H9 (cell line): ENCODE data around the gene LUZP2. TPM values are rescaled to one million over a fixed set of nuclear protein-coding genes. Genes with fewer than 3 reads are reported as not detected.

Experiments used
- DNase-seq: peaks from one replicate; pipeline ENCODE4 v3.0.0-alpha.2; 2017
- H2AFZ ChIP-seq: one replicate; pipeline ENCODE4 v1.6.1; 2013; ENCODE audit warnings: mild to moderate bottlenecking, low read length, control low read depth, moderate library complexity
- H2AK5ac ChIP-seq: 2 replicates; pipeline ENCODE4 v1.6.1; 2013; ENCODE audit warnings: low read length, control low read depth, mixed read lengths; ENCODE audit not compliant: insufficient read length
- H2BK120ac ChIP-seq: one replicate; pipeline ENCODE4 v1.6.1; 2013; ENCODE audit warnings: low read depth, mild to moderate bottlenecking, low read length, control low read depth, inconsistent platforms; ENCODE audit not compliant: poor library complexity, severe bottlenecking
- H2BK12ac ChIP-seq: 2 replicates; pipeline ENCODE4 v1.6.1; 2013; ENCODE audit warnings: low read length, control low read depth, mixed read lengths, low read depth; ENCODE audit not compliant: insufficient read length
- H2BK15ac ChIP-seq: 2 replicates; pipeline ENCODE4 v1.6.1; 2013; ENCODE audit warnings: low read depth, low read length, control low read depth
- H2BK20ac ChIP-seq: one replicate; pipeline ENCODE4 v1.6.1; 2013; ENCODE audit warnings: low read depth, mild to moderate bottlenecking, low read length, control low read depth, inconsistent platforms; ENCODE audit not compliant: poor library complexity, severe bottlenecking
- H2BK5ac ChIP-seq: 2 replicates; pipeline ENCODE4 v1.6.1; 2013; ENCODE audit warnings: low read length, control low read depth, mixed read lengths; ENCODE audit not compliant: insufficient read length
- H3K14ac ChIP-seq: 2 replicates; pipeline ENCODE4 v1.6.1; 2013; ENCODE audit warnings: low read length, control low read depth; ENCODE audit not compliant: insufficient read depth
- H3K18ac ChIP-seq: 2 replicates; pipeline ENCODE4 v1.6.1; 2013; ENCODE audit warnings: low read depth, mild to moderate bottlenecking, mixed read lengths, low read length, control low read depth; ENCODE audit not compliant: insufficient read length
- H3K23ac ChIP-seq: 2 replicates; pipeline ENCODE4 v1.6.1; 2013; ENCODE audit warnings: low read length, control low read depth, mixed read lengths, low read depth; ENCODE audit not compliant: insufficient read length
- H3K23me2 ChIP-seq: 2 replicates; pipeline ENCODE4 v1.6.1; 2013; ENCODE audit warnings: low read depth, mild to moderate bottlenecking, mixed read lengths, low read length, control low read depth; ENCODE audit not compliant: insufficient read length, poor library complexity, severe bottlenecking
- H3K27ac ChIP-seq: 2 replicates; pipeline ENCODE4 v1.5.1; 2013; ENCODE audit warnings: low read length, control low read depth, mixed read lengths, low read depth; ENCODE audit not compliant: insufficient read length
- H3K27me3 ChIP-seq: 2 replicates; pipeline ENCODE4 v1.6.1; 2013; ENCODE audit warnings: low read length, control low read depth, inconsistent platforms; ENCODE audit not compliant: insufficient read depth
- H3K4ac ChIP-seq: 2 replicates; pipeline ENCODE4 v1.6.1; 2013; ENCODE audit warnings: low read depth, mild to moderate bottlenecking, control low read depth, inconsistent platforms, low read length, moderate library complexity
- H3K4me1 ChIP-seq: 2 replicates; pipeline ENCODE4 v1.6.1; 2013; ENCODE audit warnings: low read length, control low read depth, inconsistent platforms; ENCODE audit not compliant: insufficient read depth
- H3K4me2 ChIP-seq: 2 replicates; pipeline ENCODE4 v1.6.1; 2013; ENCODE audit warnings: low read length, control low read depth, mixed read lengths; ENCODE audit not compliant: insufficient read length, insufficient read depth
- H3K56ac ChIP-seq: 2 replicates; pipeline ENCODE4 v1.6.1; 2013; ENCODE audit warnings: low read depth, mild to moderate bottlenecking, mixed read lengths, low read length, control low read depth; ENCODE audit not compliant: insufficient read length
- H3K79me1 ChIP-seq: 2 replicates; pipeline ENCODE4 v1.6.1; 2013; ENCODE audit warnings: low read depth, mild to moderate bottlenecking, moderate library complexity, low read length, control low read depth, inconsistent platforms; ENCODE audit not compliant: insufficient read depth, poor library complexity, severe bottlenecking
- H3K79me2 ChIP-seq: 2 replicates; pipeline ENCODE4 v1.6.1; 2013; ENCODE audit warnings: low read length, control low read depth, inconsistent platforms; ENCODE audit not compliant: insufficient read depth
- H3K9ac ChIP-seq: 2 replicates; pipeline ENCODE4 v1.6.1; 2013; ENCODE audit warnings: low read length, control low read depth, mixed read lengths; ENCODE audit not compliant: insufficient read length; ENCODE audit errors: extremely low read depth
- H3K9me3 ChIP-seq: one replicate; pipeline ENCODE4 v1.6.1; 2013; ENCODE audit warnings: low read depth, low read length, inconsistent platforms; ENCODE audit not compliant: control insufficient read depth
- H3T11ph ChIP-seq: one replicate; pipeline ENCODE4 v1.6.1; 2013; ENCODE audit warnings: mild to moderate bottlenecking, low read length, control low read depth, inconsistent platforms
- H4K20me1 ChIP-seq: one replicate; pipeline ENCODE4 v1.6.1; 2013; ENCODE audit not compliant: control insufficient read depth, insufficient read length, insufficient read depth
- H4K5ac ChIP-seq: 2 replicates; pipeline ENCODE4 v1.6.1; 2013; ENCODE audit warnings: low read depth, mild to moderate bottlenecking, mixed read lengths, low read length, control low read depth; ENCODE audit not compliant: insufficient read length
- H4K8ac ChIP-seq: replicated peaks from 2 replicates; pipeline ENCODE4 v1.6.1; 2013; ENCODE audit warnings: low read length, control low read depth, mixed read lengths, low read depth; ENCODE audit not compliant: insufficient read length
- H4K91ac ChIP-seq: 2 replicates; pipeline ENCODE4 v1.6.1; 2013; ENCODE audit warnings: low read depth, mild to moderate bottlenecking, moderate library complexity, mixed read lengths, low read length, control low read depth; ENCODE audit not compliant: insufficient read length
- H3K27ac Mint-ChIP-seq, 3 experiments: 2 replicates in 2 of 3; 3 replicates in 1 of 3; pipeline ENCODE4 v1.8.0; 2020 to 2021; ENCODE audit warnings: mixed read lengths in 3 of 3, mild to moderate bottlenecking in 1 of 3, moderate library complexity in 1 of 3
- H3K27me3 Mint-ChIP-seq: 2 replicates; pipeline ENCODE4 v1.8.0; 2021; ENCODE audit warnings: low read depth, mild to moderate bottlenecking, moderate library complexity, mixed read lengths
- H3K36me3 Mint-ChIP-seq, 3 experiments: 2 replicates in 2 of 3; 3 replicates in 1 of 3; pipeline ENCODE4 v1.8.0; 2020 to 2021; ENCODE audit warnings: low read depth in 3 of 3, mixed read lengths in 3 of 3; ENCODE audit not compliant: insufficient read depth in 1 of 3
- H3K4me1 Mint-ChIP-seq, 2 experiments: 2 replicates each; pipeline ENCODE4 v1.8.0; 2020; ENCODE audit warnings: mixed read lengths in 2 of 2
- H3K4me3 Mint-ChIP-seq, 2 experiments: 2 replicates in 1 of 2; 3 replicates in 1 of 2; pipeline ENCODE4 v1.8.0; 2020 to 2021; ENCODE audit warnings: mild to moderate bottlenecking in 2 of 2, mixed read lengths in 2 of 2, moderate library complexity in 1 of 2
- H3K9me3 Mint-ChIP-seq, 2 experiments: 2 replicates in 1 of 2; 3 replicates in 1 of 2; pipeline ENCODE4 v1.8.0; 2020; ENCODE audit warnings: mild to moderate bottlenecking in 2 of 2, mixed read lengths in 2 of 2, moderate library complexity in 1 of 2
- CTCF ChIP-seq: fragments of 200-600 bp; sonication (generic); conservative IDR thresholded peaks from 3 replicates; pipeline ENCODE4 v1.8.0; 2021; ENCODE audit warnings: antibody characterized with exemption, mild to moderate bottlenecking
- total RNA-seq: library from RNA; stranded (reverse); gene quantifications from 2 replicates; pipeline ENCODE4 v1.2.1, GENCODE V29; 2021

The LUZP2 gene
- total RNA-seq, 1 experiment from 2014 or later: 25.4 TPM

DNA sequence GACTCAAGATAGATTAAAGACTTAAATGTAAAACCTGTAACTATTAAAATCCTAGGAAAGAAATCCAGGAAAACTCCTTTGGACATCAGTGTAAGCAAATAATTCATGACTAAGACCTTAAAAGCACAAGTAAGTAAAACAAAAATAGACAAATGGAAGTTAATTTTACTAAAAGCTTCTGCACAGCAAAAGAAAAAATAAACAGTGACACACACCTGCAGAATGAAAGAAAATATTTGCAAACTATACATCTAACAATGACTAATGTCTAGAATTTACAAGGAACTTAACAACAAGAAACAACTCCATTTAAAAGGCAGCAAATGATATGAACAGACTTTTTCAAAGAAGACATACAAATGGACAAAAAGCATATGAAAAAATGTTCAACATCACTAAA is 359.1 kb downstream of the LUZP2 start:
- H3K4ac ChIP-seq: no peak overlapping the region
- H2BK5ac ChIP-seq: no peak overlapping the region
- H2AFZ ChIP-seq: no peak overlapping the region
- H3K36me3 Mint-ChIP-seq: peaks cover 9 to 27% (median 13%) of the 10 kb centered on the region in 3 experiments
- H3K14ac ChIP-seq: no peak overlapping the region
- H4K91ac ChIP-seq: no peak overlapping the region
- no peaks in the 10 kb centered on the region for H3K9me3 ChIP-seq
- no peak overlapping the region for H3K27ac Mint-ChIP-seq
- no peaks in the 10 kb centered on the region for H3K4me1 Mint-ChIP-seq
- no peak overlapping the region for H3K23ac ChIP-seq
- H4K20me1 ChIP-seq: no peaks in the 10 kb centered on the region
- no peak overlapping the region for H4K5ac ChIP-seq
- H3K4me2 ChIP-seq: no peak overlapping the region
- no peak overlapping the region for H2BK12ac ChIP-seq
- DNase-seq: no peak
- H3K23me2 ChIP-seq: no peaks in the 10 kb centered on the region
- peaks cover 10 to 19% of the 10 kb centered on the region in 2 experiments; a peak in 4 of 5 replicates for H3K9me3 Mint-ChIP-seq
- H3K56ac ChIP-seq: no peak overlapping the region
- no peak overlapping the region for H3K18ac ChIP-seq
- H3K4me1 ChIP-seq: no peaks in the 10 kb centered on the region
- H2AK5ac ChIP-seq: no peak overlapping the region
- H3K9ac ChIP-seq: no peak overlapping the region
- no peak overlapping the region for H2BK15ac ChIP-seq
- H2BK20ac ChIP-seq: no peak overlapping the region
- H2BK120ac ChIP-seq: no peak overlapping the region
- H4K8ac ChIP-seq: no peak overlapping the region
- H3K4me3 Mint-ChIP-seq: no peak overlapping the region
- no peak overlapping the region for H3T11ph ChIP-seq
- TF ChIP-seq CTCF: no peak
- H3K27me3 Mint-ChIP-seq: no peaks in the 10 kb centered on the region
- H3K27ac ChIP-seq: no peak overlapping the region
- H3K79me1 ChIP-seq: no peaks in the 10 kb centered on the region
- no peaks in the 10 kb centered on the region for H3K79me2 ChIP-seq
- no peaks in the 10 kb centered on the region for H3K27me3 ChIP-seq
